Activated CD4-positive, alpha-beta T cell treated with anti-CD3 and anti-CD28 coated beads, Interleukin-2, amount 50 U/mL, for 24 hours (primary cell): ENCODE results near the gene BICRA.
"Not testable (repeated sequence)": the region's sequence is repeated elsewhere in the genome, so short reads cannot be mapped to it uniquely, and the experiment has no call there.

ENCODE experiments used
- DNase-seq, 2 donors: peaks; one replicate each; pipeline ENCODE4 v3.0.0-alpha.2; 2020; ENCODE audit warnings: low read depth in 1 of 2, low spot score in 1 of 2

BICRA gene

GRCh38 chr19:47661611-47662010 is 52.7 kb downstream of the BICRA start:
- no peak for DNase-seq

GRCh38 chr19:47663435-47663910 is 54.5 kb downstream of the BICRA start:
- no peak for DNase-seq

DNA sequence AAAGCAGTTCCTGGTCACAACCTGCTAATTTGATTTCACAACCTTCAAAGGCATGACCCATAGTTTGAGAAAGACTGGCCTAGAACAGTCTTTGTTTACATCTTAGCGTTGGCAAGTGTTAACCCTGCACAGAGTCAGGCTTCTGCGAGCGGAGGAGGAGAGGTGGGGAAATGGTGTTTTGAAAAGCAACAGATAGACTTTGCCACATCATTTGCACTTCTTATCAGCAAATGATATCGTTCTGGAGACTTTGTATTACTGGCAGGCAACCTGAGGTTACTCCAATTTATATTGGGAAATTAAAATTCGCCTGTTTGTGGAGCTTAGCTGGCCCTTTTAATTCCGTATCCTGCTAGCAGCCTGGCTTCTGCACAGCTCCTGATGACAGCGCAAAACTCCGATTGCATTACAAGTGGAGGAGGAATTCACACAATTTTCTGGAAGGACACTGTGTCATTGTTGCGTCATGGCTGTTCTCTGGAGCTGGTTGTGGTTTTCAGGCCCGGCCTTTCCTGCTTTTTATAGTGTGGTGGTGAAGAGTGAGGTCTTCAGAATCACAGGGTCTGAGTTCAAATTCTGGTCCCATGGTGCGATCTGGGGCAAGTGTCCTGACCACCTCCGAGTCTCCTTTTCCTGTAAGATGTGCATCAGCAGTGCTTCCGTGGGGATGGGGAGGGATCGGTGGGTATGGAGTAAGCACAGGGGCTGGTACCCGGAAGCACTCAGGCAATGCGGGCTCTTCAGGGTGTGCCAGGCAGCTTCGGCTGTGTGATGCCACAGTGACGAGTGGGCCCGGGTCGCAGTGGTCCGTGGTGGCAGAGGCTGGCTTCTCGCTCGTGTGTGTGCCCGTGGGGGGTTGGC is 55.2 kb downstream of the BICRA start:
- DNase-seq: no peak

GRCh38 chr19:47668556-47668955 is 59.6 kb downstream of the BICRA start:
- DNase-seq: not testable (repeated sequence)

- no peak for DNase-seq
Measured at GRCh38 chr19:47670736-47671135, 61.8 kb downstream of the BICRA start.

DNA sequence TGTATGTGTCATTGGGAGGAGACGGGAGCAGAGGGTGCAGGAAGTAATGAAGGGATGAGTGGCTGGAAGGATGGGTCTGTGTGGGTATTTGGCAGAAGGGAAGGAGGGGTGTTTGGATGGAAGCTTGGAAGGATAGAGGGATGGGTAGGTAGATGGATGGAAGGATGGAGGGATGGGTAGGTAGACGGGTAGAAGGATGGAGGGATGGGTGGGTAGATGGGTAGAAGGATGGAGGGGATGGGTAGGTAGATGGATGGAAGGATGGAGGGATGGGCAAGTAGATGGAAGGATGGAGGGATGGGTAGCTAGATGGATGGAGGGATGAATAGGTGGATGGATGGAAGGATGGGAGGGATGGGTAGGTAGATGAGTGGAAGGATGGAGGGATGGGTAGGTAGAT is 62.6 kb downstream of the BICRA start:
- DNase-seq: no peak

DNA sequence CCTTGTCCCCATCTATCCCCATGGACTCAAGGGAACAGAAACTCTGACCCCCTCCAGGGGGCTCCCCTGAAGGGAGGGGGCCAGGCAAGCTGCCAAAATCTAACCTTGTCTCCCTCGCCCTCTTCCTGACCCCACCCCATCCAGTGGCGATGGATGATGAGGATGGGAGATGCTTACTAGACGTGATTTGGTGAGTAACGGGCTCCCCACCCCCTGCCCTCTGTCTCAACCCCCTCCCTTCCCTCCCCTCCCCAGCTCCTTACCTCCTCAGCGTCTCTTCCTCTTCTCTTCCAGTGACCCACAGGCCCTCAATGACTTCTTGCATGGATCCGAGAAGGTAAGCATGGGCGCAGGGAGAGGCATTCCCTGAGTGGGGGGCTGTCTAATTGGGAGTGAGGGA is 64.5 kb downstream of the BICRA start:
- no peak for DNase-seq

DNA sequence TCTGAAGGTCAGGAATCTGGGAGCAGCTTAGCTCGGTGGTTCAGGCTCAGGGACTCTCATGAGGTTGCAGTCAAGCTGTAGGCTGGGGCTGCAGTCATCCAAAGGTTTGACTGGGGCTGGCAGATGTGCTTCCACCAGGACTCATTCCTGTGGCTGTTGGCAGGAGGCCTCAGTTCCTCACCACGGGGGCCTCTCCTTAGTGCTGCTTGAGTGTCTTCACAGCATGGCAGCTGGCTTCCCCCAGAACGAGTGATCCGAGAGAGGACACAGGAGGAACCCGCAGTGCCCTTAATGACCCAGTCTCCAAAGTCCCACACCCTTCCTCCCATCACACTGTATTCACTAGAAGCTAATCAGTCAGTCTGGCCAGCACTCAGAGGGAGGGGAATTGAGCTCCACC is 65.6 kb downstream of the BICRA start:
- no peak for DNase-seq

- DNase-seq: no peak
Measured at GRCh38 chr19:47675271-47675670, 66.3 kb downstream of the BICRA start.

DNA sequence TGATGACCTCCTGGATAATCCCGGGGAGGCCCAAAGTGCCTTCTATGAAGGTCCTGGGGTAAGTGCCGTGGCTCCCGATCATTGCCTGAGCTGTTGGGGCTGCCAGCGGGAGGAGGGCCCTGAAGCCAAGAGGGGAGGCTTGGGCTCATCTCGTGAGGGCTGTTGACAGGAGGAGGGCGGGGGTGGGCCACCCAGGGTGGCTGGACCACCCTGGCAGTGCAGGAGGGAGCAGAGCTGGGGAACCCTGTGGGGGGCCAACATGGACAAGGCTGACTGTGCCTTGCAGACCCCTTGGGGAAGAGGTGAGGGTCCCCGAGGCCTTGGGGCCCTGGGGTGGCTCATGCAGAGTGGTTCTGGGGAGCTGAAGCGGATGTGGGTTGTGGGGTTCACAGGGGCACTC is 66.9 kb downstream of the BICRA start:
- no peak for DNase-seq

- no peak for DNase-seq
Measured at GRCh38 chr19:47676811-47677210, 67.9 kb downstream of the BICRA start.

DNA sequence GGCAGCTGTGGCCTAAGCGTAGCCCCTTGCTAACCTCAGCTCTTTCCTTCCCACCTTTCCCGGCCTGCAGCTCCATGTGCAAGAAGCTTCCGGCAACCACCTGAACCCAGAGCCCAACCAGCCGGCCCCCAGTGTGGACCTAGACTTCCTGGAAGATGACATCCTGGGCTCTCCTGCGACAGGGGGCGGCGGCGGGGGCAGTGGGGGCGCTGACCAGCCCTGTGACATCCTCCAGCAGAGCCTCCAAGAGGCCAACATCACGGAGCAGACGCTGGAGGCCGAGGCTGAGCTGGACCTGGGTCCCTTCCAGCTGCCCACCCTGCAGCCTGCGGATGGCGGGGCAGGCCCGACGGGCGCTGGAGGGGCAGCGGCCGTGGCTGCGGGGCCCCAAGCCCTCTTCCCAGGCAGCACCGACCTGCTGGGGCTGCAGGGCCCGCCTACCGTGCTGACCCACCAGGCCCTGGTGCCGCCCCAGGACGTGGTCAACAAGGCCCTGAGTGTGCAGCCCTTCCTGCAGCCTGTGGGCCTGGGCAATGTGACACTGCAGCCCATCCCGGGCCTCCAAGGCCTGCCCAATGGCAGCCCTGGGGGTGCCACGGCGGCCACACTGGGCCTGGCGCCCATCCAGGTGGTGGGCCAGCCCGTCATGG is 70.4 kb downstream of the BICRA start:
- no peak for DNase-seq

DNA sequence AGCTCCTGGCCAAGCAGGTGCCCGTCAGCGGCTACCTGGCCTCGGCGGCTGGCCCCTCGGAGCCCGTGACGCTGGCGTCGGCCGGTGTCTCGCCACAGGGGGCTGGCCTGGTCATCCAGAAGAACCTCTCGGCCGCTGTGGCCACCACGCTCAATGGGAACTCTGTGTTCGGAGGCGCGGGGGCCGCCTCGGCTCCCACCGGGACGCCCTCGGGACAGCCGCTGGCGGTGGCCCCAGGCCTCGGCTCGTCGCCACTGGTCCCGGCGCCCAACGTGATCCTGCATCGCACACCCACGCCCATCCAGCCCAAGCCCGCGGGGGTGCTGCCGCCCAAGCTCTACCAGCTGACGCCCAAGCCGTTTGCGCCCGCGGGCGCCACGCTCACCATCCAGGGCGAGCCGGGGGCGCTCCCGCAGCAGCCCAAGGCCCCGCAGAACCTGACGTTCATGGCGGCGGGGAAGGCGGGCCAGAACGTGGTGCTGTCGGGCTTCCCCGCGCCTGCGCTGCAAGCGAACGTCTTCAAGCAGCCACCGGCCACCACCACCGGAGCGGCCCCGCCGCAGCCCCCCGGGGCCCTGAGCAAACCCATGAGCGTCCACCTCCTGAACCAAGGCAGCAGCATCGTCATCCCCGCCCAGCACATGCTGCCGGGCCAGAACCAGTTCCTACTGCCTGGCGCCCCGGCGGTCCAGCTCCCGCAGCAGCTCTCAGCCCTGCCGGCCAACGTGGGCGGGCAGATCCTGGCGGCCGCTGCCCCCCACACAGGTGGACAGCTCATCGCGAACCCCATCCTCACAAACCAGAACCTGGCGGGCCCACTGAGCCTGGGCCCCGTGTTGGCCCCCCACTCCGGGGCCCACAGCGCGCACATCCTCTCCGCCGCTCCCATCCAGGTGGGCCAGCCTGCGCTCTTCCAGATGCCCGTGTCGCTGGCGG is 71.3 kb downstream of the BICRA start:
- DNase-seq: no peak

- no peak for DNase-seq
Measured at GRCh38 chr19:47680858-47681332, 72.0 kb downstream of the BICRA start.

DNA sequence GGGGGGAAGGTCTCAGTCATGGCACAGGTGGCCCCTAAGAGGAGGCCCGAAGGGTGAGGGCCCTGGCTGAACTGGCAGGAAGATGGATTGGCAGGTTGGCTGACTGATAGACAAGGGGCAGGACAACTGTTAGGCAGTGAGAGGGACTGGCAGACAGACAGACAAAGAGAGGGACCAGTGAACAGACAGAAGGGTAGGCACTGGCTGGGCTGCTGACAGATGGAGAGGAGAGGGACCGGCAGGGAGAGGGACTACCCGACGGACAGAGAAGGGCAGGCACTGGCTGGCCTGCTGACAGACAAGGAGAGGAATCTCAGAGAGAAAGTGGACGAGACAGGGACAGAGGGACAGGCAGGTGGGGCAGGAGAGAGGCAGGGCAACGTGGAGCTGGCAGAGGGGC is 72.5 kb downstream of the BICRA start:
- no peak for DNase-seq

DNA sequence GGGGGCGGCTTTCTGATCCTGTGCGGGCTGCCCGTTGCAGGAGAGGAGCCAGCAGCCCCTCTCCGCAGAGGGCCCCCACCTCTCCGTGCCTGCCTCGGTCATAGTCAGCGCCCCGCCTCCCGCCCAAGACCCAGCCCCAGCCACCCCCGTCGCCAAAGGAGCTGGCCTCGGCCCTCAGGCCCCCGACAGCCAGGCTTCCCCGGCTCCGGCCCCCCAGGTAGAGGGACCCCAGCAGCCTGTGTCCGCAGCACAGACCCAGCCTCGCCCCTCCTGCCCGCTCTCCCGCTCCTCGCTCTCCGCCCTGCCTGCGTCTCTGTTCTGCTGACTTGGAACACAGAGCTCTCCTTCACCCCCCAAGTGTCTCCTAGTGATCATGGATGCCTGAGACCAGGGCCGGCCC is 73.0 kb downstream of the BICRA start:
- DNase-seq: no peak

GRCh38 chr19:47682939-47683338 is 74.0 kb downstream of the BICRA start:
- no peak for DNase-seq

GRCh38 chr19:47686679-47687450 is 77.9 kb downstream of the BICRA start:
- DNase-seq: no peak

DNA sequence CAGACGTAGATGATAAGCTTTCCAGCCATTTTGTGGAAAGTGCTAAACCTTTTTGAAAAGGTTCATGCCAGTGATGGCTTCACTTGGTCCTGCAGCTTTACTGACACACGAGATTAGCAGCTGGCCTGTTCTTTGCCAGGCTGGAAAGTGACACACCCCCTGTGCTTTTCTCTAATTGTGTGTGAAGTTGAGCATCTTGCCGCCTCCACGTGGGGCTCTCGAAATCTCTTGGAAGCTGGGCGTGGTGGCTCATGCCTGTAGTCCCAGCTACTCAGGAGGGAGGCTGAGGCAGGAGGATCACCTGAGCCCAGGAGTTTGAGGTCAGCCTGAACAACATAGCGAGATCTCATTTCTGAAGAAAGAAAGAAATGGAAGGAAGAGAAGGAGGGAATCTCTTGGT is 79.0 kb downstream of the BICRA start:
- DNase-seq: no peak

DNA sequence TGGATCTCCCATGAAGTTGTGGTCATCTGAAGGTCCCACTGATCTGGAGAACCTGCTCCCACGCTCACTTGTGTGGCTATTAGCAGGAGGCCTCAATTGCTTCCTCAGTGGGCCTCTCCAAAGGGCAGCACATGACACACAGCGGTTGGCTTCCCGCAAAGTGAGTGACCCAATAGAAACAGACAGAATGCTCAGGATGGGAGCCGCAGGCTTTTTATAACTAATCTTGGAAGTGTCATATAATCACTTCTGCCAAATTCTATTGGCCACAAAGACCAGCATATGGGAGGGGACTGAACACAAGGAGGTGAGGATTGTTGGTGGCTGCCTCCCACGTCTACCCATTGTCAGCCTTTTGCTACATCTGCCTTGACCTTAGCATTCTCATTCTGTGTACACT is 82.2 kb downstream of the BICRA start:
- no peak for DNase-seq

GRCh38 chr19:47691782-47692181 is 82.8 kb downstream of the BICRA start:
- DNase-seq: no peak
